ENCODE measurements around the gene PAPPA2.

The PAPPA2 gene

GRCh38 chr1:176786274-176786673 is 323.3 kb downstream of the PAPPA2 start:
- Histone ChIP-seq H3K36me3 (ENCODE audit: control insufficient read depth, insufficient read depth, low read length) (no peaks in the 10 kb centered on the region), H3K27ac (ENCODE audit: low read depth, low read length) (no peak overlapping the region), H3K27me3 (ENCODE audit: control insufficient read depth, insufficient read depth, low read length) (no peaks in the 10 kb centered on the region), H3K4me3 (ENCODE audit: low read depth, low read length) (no peak overlapping the region), H3K9ac (ENCODE audit: low read length) (no peak overlapping the region), H3K9me3 (ENCODE audit: control insufficient read depth, insufficient read depth, low read depth, low read length) (no peaks in the 10 kb centered on the region), H3K4me1 (ENCODE audit: control insufficient read depth, insufficient read depth, low read length) (peaks cover 6% of the 10 kb centered on the region; the same call in 1 of the 2 replicates)

GRCh38 chr1:176789571-176790090 is 326.7 kb downstream of the PAPPA2 start:
- Histone ChIP-seq H3K4me1 (ENCODE audit: control insufficient read depth, insufficient read depth, low read length) (peaks cover 6% of the 10 kb centered on the region; the same call in 1 of the 2 replicates), H3K36me3 (ENCODE audit: control insufficient read depth, insufficient read depth, low read length) (no peaks in the 10 kb centered on the region), H3K27ac (ENCODE audit: low read depth, low read length) (no peak overlapping the region; the same call in 1 of the 2 replicates), H3K27me3 (ENCODE audit: control insufficient read depth, insufficient read depth, low read length) (no peaks in the 10 kb centered on the region), H3K9me3 (ENCODE audit: control insufficient read depth, insufficient read depth, low read depth, low read length) (no peaks in the 10 kb centered on the region), H3K4me3 (ENCODE audit: low read depth, low read length) (no peak overlapping the region), H3K9ac (ENCODE audit: low read length) (no peak overlapping the region)

- Histone ChIP-seq H3K9ac (ENCODE audit: low read length) (no peak overlapping the region), H3K27ac (ENCODE audit: low read depth, low read length) (no peak overlapping the region), H3K4me1 (ENCODE audit: control insufficient read depth, insufficient read depth, low read length) (peaks cover 6% of the 10 kb centered on the region; the same call in 1 of the 2 replicates), H3K9me3 (ENCODE audit: control insufficient read depth, insufficient read depth, low read depth, low read length) (no peaks in the 10 kb centered on the region), H3K36me3 (ENCODE audit: control insufficient read depth, insufficient read depth, low read length) (no peaks in the 10 kb centered on the region), H3K27me3 (ENCODE audit: control insufficient read depth, insufficient read depth, low read length) (no peaks in the 10 kb centered on the region), H3K4me3 (ENCODE audit: low read depth, low read length) (no peak overlapping the region)
Observed at GRCh38 chr1:176790786-176791185, 327.8 kb downstream of the PAPPA2 start.

- Histone ChIP-seq H3K4me1 (ENCODE audit: control insufficient read depth, insufficient read depth, low read length) (no peaks in the 10 kb centered on the region), H3K9me3 (ENCODE audit: control insufficient read depth, insufficient read depth, low read depth, low read length) (no peaks in the 10 kb centered on the region), H3K36me3 (ENCODE audit: control insufficient read depth, insufficient read depth, low read length) (no peaks in the 10 kb centered on the region), H3K9ac (ENCODE audit: low read length) (no peak overlapping the region), H3K27ac (ENCODE audit: low read depth, low read length) (no peak overlapping the region), H3K27me3 (ENCODE audit: control insufficient read depth, insufficient read depth, low read length) (no peaks in the 10 kb centered on the region), H3K4me3 (ENCODE audit: low read depth, low read length) (no peak overlapping the region)
Observed at GRCh38 chr1:176791906-176792305, 328.9 kb downstream of the PAPPA2 start.

- Histone ChIP-seq H3K9me3 (ENCODE audit: control insufficient read depth, insufficient read depth, low read depth, low read length) (no peaks in the 10 kb centered on the region), H3K4me1 (ENCODE audit: control insufficient read depth, insufficient read depth, low read length) (no peaks in the 10 kb centered on the region), H3K36me3 (ENCODE audit: control insufficient read depth, insufficient read depth, low read length) (no peaks in the 10 kb centered on the region), H3K27me3 (ENCODE audit: control insufficient read depth, insufficient read depth, low read length) (no peaks in the 10 kb centered on the region), H3K4me3 (ENCODE audit: low read depth, low read length) (no peak overlapping the region), H3K27ac (ENCODE audit: low read depth, low read length) (no peak overlapping the region), H3K9ac (ENCODE audit: low read length) (no peak overlapping the region)
Observed at GRCh38 chr1:176794897-176795508, 332.0 kb downstream of the PAPPA2 start.

- H3K27ac ChIP-seq (ENCODE audit: low read depth, low read length), result no peak overlapping the region
- no peaks in the 10 kb centered on the region for H3K9me3 ChIP-seq (ENCODE audit: control insufficient read depth, insufficient read depth, low read depth, low read length)
- H3K9ac ChIP-seq (ENCODE audit: low read length), result no peak overlapping the region
- H3K36me3 ChIP-seq (ENCODE audit: control insufficient read depth, insufficient read depth, low read length), result no peaks in the 10 kb centered on the region
- H3K27me3 ChIP-seq (ENCODE audit: control insufficient read depth, insufficient read depth, low read length), result no peaks in the 10 kb centered on the region
- H3K4me1 ChIP-seq (ENCODE audit: control insufficient read depth, insufficient read depth, low read length), result peaks cover 3% of the 10 kb centered on the region
- H3K4me3 ChIP-seq (ENCODE audit: low read depth, low read length), result no peak overlapping the region
Observed at GRCh38 chr1:176795929-176796328, 333.0 kb downstream of the PAPPA2 start.

GRCh38 chr1:176796583-176796982 is 333.6 kb downstream of the PAPPA2 start:
- Histone ChIP-seq H3K9ac (ENCODE audit: low read length) (no peak overlapping the region), H3K4me1 (ENCODE audit: control insufficient read depth, insufficient read depth, low read length) (peaks cover 10% of the 10 kb centered on the region), H3K9me3 (ENCODE audit: control insufficient read depth, insufficient read depth, low read depth, low read length) (no peaks in the 10 kb centered on the region), H3K36me3 (ENCODE audit: control insufficient read depth, insufficient read depth, low read length) (no peaks in the 10 kb centered on the region), H3K4me3 (ENCODE audit: low read depth, low read length) (no peak overlapping the region), H3K27me3 (ENCODE audit: control insufficient read depth, insufficient read depth, low read length) (no peaks in the 10 kb centered on the region), H3K27ac (ENCODE audit: low read depth, low read length) (no peak overlapping the region)

GRCh38 chr1:176799327-176799726 is 336.4 kb downstream of the PAPPA2 start:
- no peak overlapping the region for H3K4me3 ChIP-seq (ENCODE audit: low read depth, low read length)
- H3K4me1 ChIP-seq (ENCODE audit: control insufficient read depth, insufficient read depth, low read length), result peaks cover 17% of the 10 kb centered on the region
- no peaks in the 10 kb centered on the region for H3K36me3 ChIP-seq (ENCODE audit: control insufficient read depth, insufficient read depth, low read length)
- H3K27me3 ChIP-seq (ENCODE audit: control insufficient read depth, insufficient read depth, low read length), result no peaks in the 10 kb centered on the region
- no peak overlapping the region for H3K27ac ChIP-seq (ENCODE audit: low read depth, low read length)
- H3K9me3 ChIP-seq (ENCODE audit: control insufficient read depth, insufficient read depth, low read depth, low read length), result no peaks in the 10 kb centered on the region
- H3K9ac ChIP-seq (ENCODE audit: low read length), result no peak overlapping the region

- Histone ChIP-seq H3K27me3 (ENCODE audit: control insufficient read depth, insufficient read depth, low read length) (no peaks in the 10 kb centered on the region), H3K9ac (ENCODE audit: low read length) (no peak overlapping the region), H3K36me3 (ENCODE audit: control insufficient read depth, insufficient read depth, low read length) (no peaks in the 10 kb centered on the region), H3K4me1 (ENCODE audit: control insufficient read depth, insufficient read depth, low read length) (peaks cover 17% of the 10 kb centered on the region), H3K27ac (ENCODE audit: low read depth, low read length) (no peak overlapping the region), H3K4me3 (ENCODE audit: low read depth, low read length) (no peak overlapping the region), H3K9me3 (ENCODE audit: control insufficient read depth, insufficient read depth, low read depth, low read length) (no peaks in the 10 kb centered on the region)
Observed at GRCh38 chr1:176800978-176801513, 338.1 kb downstream of the PAPPA2 start.

- Histone ChIP-seq H3K27me3 (ENCODE audit: control insufficient read depth, insufficient read depth, low read length) (no peaks in the 10 kb centered on the region), H3K4me3 (ENCODE audit: low read depth, low read length) (no peak overlapping the region; the same call in 1 of the 2 replicates), H3K9ac (ENCODE audit: low read length) (peak overlapping the region; percentile 40), H3K36me3 (ENCODE audit: control insufficient read depth, insufficient read depth, low read length) (no peaks in the 10 kb centered on the region), H3K4me1 (ENCODE audit: control insufficient read depth, insufficient read depth, low read length) (peaks cover 17% of the 10 kb centered on the region), H3K9me3 (ENCODE audit: control insufficient read depth, insufficient read depth, low read depth, low read length) (no peaks in the 10 kb centered on the region), H3K27ac (ENCODE audit: low read depth, low read length) (no peak overlapping the region)
Observed at GRCh38 chr1:176801514-176802020, 338.6 kb downstream of the PAPPA2 start.

GRCh38 chr1:176802316-176802715 is 339.3 kb downstream of the PAPPA2 start:
- Histone ChIP-seq H3K27ac (ENCODE audit: low read depth, low read length) (no peak overlapping the region), H3K36me3 (ENCODE audit: control insufficient read depth, insufficient read depth, low read length) (no peaks in the 10 kb centered on the region)

More at GRCh38 chr1:176802316-176802715, 339.3 kb downstream of the PAPPA2 start:
- no peak overlapping the region for H3K4me3 ChIP-seq (ENCODE audit: low read depth, low read length)
- peaks cover 17% of the 10 kb centered on the region for H3K4me1 ChIP-seq (ENCODE audit: control insufficient read depth, insufficient read depth, low read length)
- H3K9me3 ChIP-seq (ENCODE audit: control insufficient read depth, insufficient read depth, low read depth, low read length), result no peaks in the 10 kb centered on the region
- H3K27me3 ChIP-seq (ENCODE audit: control insufficient read depth, insufficient read depth, low read length), result no peaks in the 10 kb centered on the region
- H3K9ac ChIP-seq (ENCODE audit: low read length), result no peak overlapping the region

All from HUES6 (cell line).